Limb (tissue), 2 donors: ENCODE results near the gene MAML2.

Source experiments
- DNase-seq, 2 donors: peaks; one replicate each; pipeline ENCODE4 v3.0.0-alpha.2; 2016; ENCODE audit errors: extremely low spot score in 2 of 2

The MAML2 gene

GRCh38 chr11:96015906-96016565, 327.0 kb downstream of the MAML2 start:
- DNase-seq = no peak

DNA sequence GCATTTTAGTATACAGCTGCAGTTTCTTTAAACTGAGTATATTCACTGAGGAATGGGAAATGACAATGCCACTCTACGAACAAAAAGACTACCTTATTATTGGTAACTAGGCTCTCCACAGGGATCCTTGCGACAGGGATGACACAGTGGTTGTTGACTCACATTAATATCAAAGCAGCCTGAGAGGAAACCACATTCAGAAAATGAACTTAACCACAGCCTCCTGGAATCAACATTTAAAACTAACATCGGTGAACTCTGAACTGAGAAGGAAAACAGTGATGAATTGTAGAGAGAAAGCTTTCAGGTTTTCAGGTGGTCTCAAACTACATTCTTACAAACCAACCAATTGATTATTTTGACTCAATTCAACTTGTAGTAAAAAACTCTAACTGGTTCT, 328.8 kb downstream of the MAML2 start:
- no peak for DNase-seq

DNA sequence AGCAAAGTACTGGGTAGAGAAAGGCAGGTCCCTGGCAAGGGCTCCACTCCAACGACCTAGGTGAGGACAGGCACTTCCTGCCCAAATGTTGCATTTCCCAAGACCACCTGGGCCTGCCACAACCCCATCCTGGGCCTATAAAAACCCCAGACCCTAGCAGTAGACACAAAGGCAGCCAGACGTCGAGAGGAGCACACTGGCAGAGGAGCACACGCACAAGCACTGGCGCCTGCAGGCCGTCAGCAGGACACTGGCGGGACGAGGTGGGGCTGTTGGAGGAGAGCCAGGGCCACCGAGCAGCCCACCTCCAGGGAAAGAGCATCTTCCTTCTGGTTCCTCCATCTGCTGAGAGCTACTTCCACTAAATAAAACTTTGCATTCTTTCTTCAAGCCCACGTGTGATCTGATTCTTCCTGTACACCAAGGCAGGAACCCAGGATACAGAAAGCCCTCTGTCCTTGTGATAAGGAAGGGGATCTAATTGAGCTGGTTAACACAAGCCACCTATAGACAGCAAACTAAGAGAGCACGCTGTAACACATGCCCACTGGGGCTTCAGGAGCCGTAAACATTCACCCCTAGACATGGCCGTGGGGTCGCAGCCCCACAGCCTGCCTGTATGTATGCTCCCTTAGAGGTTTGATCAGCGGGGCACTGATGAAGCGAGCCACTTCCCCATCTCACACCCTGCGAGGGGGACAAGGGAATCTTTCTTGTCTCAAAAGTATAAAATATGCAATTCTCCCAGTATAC, 329.4 kb downstream of the MAML2 start:
- no peak for DNase-seq

- DNase-seq = peak; percentile 54 to 72
Measured at GRCh38 chr11:96012086-96012824, 330.7 kb downstream of the MAML2 start.

DNA sequence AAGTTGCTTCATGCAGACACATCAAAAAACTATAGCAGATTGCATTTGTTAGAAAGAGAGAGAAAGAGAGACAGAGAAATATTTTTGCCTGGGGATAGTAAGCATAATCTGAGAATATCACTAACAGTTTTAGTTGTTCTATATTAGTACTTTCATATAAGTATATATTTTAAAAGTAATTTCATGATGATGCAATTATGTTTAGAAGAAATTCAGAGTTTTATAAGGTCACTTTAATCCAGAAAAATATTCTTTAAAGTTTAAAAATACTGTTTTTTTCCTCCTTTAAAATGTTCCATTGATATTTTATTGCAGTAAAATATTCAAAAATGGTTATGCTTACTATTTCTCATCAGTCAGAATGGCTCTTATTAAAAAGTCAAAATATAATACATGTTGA, 332.3 kb downstream of the MAML2 start:
- no peak for DNase-seq

DNA sequence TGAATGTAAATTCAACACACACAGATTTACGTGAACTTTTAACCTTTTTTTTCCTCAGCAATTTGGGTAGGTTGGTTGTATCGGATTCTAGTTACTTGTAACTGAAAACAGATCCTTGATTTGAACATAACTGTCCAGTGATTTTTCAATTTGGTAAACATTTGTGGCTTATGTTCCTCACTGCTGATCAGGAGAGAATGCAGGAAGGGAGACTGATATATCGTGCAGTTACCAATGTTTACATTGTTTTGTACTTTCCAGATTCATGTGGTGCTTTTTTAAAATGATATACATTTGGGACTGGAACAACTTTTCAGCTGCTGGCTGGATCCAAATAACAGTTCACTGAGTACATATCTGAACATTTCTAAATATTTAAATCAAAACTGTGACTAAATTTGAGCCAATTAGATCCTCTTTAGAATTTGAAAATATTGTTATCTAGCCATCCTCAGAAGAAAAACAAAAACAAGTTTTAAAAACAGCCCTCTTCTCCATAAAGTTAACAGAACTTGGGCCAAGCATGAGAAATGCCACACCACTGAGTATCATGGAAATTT, 334.8 kb downstream of the MAML2 start:
- DNase-seq = no peak

GRCh38 chr11:96006037-96006436, 337.0 kb downstream of the MAML2 start:
- DNase-seq = no peak

GRCh38 chr11:96004862-96005261, 338.1 kb downstream of the MAML2 start:
- no peak for DNase-seq

DNA sequence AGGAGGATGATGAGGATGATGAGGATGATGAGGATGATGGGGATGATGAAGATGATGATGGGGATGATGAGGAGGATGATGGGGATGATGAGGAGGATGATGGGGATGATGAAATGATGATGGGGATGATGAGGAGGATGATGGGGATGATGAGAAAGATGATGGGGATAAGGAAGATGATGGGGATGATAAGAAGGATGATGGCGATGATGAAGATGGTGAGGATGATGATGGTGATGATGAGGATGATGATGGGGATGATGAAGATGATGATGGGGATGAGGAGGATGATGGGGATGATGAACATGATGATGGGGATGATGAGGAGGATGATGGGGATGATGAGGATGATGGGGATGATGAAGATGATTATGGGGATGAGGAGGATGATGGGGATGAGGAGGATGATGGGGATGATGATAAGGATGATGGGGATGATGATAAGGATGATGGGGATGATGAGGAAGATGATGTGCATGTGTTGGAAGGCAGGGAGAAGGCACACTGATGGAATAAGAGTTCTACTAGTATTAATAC, 340.2 kb downstream of the MAML2 start:
- DNase-seq = no peak

GRCh38 chr11:96002339-96002738, 340.7 kb downstream of the MAML2 start:
- DNase-seq = no peak

GRCh38 chr11:96001037-96001436, 342.0 kb downstream of the MAML2 start:
- DNase-seq = no peak

GRCh38 chr11:95999711-96000406, 343.1 kb downstream of the MAML2 start:
- DNase-seq = no peak

DNA sequence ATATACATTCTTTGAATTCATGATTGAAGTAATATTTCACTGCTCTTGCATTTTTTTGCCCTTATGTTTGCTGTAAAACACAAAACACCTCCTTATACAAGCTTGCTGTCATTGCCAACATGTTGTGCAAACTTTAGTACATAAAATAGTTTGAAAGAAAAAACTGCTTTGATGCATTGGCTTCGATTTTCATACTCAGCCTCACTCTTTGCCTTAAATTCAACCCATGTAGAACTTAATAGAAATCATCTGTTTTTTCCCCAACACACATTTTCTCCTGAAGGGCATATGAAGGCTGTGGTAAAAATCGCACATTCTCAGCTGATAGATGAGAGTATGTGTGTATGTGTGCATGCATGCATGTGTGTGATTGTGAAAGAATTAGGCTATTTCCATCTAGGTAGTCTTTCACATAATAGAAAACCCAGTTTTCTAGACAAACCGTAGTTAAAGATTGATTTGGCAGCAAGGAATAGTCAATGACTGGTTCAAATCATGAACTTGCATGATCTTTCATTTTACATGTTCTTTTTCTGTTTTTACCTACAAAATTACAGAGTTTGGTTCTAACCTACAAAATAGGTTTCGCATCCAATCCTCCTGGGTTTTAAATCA, 346.3 kb downstream of the MAML2 start:
- DNase-seq = peak in 1 of 2 donors; percentile 47

DNA sequence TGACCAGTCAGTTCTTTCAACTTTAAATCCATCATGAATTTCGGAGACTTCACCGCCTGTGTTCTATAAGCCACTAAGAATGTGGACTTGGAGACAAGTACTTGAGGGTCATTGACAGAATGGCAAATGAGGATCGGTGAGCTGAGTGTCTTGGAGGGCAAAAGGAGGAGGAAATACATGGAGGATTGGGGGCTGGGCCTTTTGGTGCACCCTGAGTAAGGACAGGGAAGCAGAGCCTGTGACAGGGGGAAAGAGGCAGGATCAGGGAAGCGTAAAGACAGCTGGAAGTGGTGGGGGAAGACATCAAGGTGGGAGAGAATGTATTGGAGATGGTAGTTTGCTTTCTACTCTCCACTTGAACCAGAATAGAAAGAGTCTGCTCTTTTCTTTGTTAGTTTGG, 348.7 kb downstream of the MAML2 start:
- no peak for DNase-seq

DNA sequence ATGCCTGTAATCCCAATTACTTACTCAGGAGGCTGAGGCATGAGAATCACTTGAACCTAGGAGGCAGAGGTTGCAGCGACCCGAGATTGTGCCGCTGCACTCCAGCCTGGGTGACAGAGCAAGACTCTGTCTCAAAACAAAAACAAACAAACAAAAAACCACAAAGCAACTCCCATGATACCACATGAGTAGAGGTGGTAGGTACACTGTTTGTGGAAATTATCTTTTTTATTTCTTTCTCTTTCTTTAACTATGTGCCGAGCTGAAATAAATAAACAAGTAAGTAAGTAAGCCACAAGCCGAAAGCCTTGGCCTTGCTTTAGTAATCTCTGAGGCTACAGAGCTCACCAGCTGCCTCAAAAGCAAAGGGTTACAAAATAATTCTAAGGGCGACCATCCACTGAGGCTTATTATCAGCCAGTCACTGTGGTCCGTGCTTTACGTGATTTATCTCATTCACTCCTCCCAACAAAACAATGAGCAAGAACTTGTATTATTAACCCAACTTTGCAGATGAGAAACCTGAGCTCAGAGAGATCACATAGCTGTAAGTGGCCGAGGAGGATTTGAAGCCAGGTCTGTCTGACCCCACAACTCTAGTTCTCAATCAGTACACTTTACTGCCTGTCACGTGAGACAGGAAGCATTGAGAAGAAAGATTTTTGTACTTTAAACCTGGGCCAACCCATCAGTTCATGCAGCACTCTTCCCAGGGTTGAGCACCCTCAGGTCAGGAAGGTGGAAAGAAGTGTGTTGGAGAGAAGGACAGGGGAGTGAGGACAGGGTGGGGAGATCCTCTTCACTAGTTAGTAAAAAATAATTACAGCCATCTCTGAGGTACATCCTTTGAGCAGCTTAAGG, 349.3 kb downstream of the MAML2 start:
- DNase-seq = no peak

GRCh38 chr11:95991545-95991944, 351.4 kb downstream of the MAML2 start:
- no peak for DNase-seq

GRCh38 chr11:95991101-95991500, 351.9 kb downstream of the MAML2 start:
- DNase-seq = no peak

GRCh38 chr11:95989780-95990179, 353.2 kb downstream of the MAML2 start:
- DNase-seq = no peak

DNA sequence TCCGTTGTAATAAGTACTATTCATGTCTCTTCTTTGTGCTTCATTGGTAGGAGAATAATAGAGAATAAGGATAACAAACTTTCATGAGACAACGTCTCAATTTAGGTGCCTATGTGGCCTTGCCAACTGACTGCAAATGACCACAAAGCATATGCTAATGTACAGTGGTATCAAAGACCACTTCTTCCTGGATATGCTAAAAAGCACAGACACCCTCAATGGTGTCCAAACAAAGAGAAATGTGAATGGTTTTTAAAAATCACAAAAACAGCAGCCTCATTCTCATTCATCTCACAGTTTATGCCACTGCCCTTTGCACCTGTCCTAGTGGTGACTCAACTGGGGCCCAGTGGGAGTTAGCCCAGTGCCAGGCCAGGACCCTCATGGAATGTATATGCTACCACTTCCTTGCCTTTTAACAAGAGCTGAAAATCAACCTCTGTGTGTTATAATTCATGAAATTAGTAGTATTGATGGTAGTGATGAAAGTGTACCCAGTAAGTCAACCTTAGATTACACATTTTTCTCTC, 353.9 kb downstream of the MAML2 start:
- no peak for DNase-seq
